GM12801 (cell line): ENCODE data around the gene ERBB4.

Source experiments
- CTCF ChIP-seq: IDR thresholded peaks from one replicate; pipeline ENCODE4 v1.5.1; 2011; ENCODE audit warnings: control low read depth; ENCODE audit not compliant: insufficient read length; ENCODE audit errors: extremely low read depth

The ERBB4 gene

GRCh38 chr2:212156088-212156487 is 382.5 kb downstream of the ERBB4 start:
- no peak for TF ChIP-seq CTCF

DNA sequence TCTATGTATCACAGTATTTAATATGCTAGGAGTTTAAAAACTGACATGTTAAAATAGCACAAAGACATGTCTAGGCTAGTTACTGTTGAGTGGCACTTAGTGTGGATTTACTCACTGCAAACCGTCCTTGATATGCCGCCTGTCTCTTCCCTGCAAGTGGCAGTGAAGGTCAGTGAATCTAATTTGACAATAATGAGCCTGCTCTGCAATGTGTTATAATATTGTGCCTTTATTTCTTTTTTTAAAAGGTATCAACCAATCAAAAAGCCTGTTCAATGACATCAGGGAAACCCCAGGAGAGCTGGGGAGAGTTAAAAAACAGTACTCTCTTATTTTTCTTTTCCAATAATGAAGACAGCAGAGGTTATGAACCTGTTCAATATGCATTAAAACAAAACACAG is 384.1 kb downstream of the ERBB4 start:
- no peak for TF ChIP-seq CTCF

- TF ChIP-seq CTCF: no peak
Measured at GRCh38 chr2:212153923-212154322, 384.7 kb downstream of the ERBB4 start.

DNA sequence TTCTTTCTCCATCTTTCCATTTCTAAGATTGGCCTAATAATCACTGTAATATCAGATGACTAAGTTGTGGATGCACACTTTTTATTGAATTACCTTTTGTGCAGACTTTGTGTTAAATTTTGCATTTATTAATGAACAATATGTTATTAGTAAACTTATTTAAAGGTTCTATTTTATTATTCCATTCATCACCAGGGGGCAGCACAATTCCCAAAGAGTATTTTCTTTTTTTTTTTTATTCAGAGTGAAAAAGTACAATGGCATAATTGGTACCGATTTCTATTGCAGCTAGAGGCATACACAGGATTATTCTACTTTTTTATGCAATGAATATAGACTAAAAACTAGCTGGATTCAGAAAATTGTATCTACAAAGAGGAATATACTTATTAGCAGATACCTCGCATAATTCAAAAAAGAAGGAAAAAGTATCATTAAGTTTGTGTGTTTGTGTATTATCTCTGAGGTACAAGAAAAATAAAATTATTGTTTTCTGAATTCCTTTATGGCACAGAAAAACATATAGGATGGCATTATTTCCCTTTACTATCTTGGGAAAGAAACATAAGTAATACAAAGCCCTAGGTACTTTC is 390.6 kb downstream of the ERBB4 start:
- no peak for TF ChIP-seq CTCF

DNA sequence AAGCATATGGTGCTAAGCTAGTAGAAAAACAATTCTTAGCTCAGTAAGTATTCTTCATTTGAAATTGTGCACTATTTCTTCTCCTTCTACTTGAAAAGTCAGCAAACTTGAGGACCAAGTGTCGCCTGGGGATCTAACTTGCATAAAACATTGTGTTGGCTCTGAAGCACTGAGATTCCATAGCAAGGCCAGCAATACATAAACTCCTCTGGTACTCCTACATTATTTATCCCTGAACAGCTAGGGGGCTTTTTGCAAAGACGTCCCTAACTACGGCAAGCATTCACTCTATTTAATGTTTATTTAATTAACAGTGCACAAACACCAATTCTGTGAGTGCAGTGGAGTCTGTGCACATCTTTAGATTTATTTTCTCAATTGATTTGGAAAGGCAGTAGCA is 392.2 kb downstream of the ERBB4 start:
- TF ChIP-seq CTCF: no peak

- TF ChIP-seq CTCF: no peak
Measured at GRCh38 chr2:212145121-212145520, 393.5 kb downstream of the ERBB4 start.

GRCh38 chr2:212142631-212143030 is 396.0 kb downstream of the ERBB4 start:
- TF ChIP-seq CTCF: no peak
